Fibroblast of lung (primary cell): Measurements from ENCODE around the gene TRMT13.

Source experiments
- EZH2 ChIP-seq: IDR thresholded peaks from 2 replicates; pipeline ENCODE4 v1.5.1; 2012; ENCODE audit warnings: low read length, control low read depth, mild to moderate bottlenecking; ENCODE audit errors: missing control alignments
- TF ChIP-seq, protein P1 (sequence below), 2 donors: IDR thresholded peaks in 1 of 2; conservative IDR thresholded peaks in 1 of 2; 1 replicate in 1 of 2; 2 replicates in 1 of 2; pipeline ENCODE4 v1.5.1; 2011 to 2012; ENCODE audit warnings: low read length in 2 of 2, control low read depth in 1 of 2, inconsistent platforms in 1 of 2, low read depth in 1 of 2, mild to moderate bottlenecking in 1 of 2

GRCh38 chr1:100142343-100142742 is 9.4 kb downstream of the TRMT13 start:
- TF ChIP-seq, protein P1, sequence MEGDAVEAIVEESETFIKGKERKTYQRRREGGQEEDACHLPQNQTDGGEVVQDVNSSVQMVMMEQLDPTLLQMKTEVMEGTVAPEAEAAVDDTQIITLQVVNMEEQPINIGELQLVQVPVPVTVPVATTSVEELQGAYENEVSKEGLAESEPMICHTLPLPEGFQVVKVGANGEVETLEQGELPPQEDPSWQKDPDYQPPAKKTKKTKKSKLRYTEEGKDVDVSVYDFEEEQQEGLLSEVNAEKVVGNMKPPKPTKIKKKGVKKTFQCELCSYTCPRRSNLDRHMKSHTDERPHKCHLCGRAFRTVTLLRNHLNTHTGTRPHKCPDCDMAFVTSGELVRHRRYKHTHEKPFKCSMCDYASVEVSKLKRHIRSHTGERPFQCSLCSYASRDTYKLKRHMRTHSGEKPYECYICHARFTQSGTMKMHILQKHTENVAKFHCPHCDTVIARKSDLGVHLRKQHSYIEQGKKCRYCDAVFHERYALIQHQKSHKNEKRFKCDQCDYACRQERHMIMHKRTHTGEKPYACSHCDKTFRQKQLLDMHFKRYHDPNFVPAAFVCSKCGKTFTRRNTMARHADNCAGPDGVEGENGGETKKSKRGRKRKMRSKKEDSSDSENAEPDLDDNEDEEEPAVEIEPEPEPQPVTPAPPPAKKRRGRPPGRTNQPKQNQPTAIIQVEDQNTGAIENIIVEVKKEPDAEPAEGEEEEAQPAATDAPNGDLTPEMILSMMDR (conservative IDR thresholded peaks at IDR 0.05 in 1 of 2, IDR thresholded peaks at IDR 0.05 in 1 of 2; ENCODE audit: low read depth in 1 of 2, low read length in 2 of 2), result no peak
- TF ChIP-seq EZH2, result no peak
